Measurements from ENCODE around the gene HES4.

- TF ChIP-seq CTCF (IDR thresholded peaks at IDR 0.05; ENCODE audit: low read length), result no peak
- TF ChIP-seq EZH2 (optimal IDR thresholded peaks at IDR 0.05; ENCODE audit: low read depth, low read length), result no peak
- no peak for TF ChIP-seq EZH2phosphoT487 (IDR thresholded peaks at IDR 0.05; ENCODE audit: low read length)
These were observed 20.6 kb upstream of the HES4 start for GRCh38 chr1:1020415-1021009.

All from MM.1S (cell line).